Fibroblast of villous mesenchyme (primary cell): ENCODE data around the gene CABLES1. TPM values are rescaled to one million over a fixed set of nuclear protein-coding genes. Genes with fewer than 3 reads are reported as not detected.

Experiments used
- DNase-seq: peaks from one replicate; pipeline ENCODE4 v3.0.0-alpha.2; 2010; ENCODE audit warnings: low read depth
- H3K4me3 ChIP-seq: 2 replicates; pipeline ENCODE4 v1.5.1; 2011; ENCODE audit warnings: low read depth, mild to moderate bottlenecking, low read length
- total RNA-seq: library from RNA; depleted of rRNA; stranded (reverse); fragments of >200 nt; gene quantifications from 2 replicates; pipeline ENCODE4 v1.2.3, GENCODE V29; 2012
- TF ChIP-seq, protein P1 (sequence below): IDR thresholded peaks from 2 replicates; pipeline ENCODE4 v1.5.1; 2012; ENCODE audit warnings: low read depth, mild to moderate bottlenecking, low read length; ENCODE audit not compliant: insufficient read depth

CABLES1 gene
- total RNA-seq, 1 donor = 0.43 TPM

DNA sequence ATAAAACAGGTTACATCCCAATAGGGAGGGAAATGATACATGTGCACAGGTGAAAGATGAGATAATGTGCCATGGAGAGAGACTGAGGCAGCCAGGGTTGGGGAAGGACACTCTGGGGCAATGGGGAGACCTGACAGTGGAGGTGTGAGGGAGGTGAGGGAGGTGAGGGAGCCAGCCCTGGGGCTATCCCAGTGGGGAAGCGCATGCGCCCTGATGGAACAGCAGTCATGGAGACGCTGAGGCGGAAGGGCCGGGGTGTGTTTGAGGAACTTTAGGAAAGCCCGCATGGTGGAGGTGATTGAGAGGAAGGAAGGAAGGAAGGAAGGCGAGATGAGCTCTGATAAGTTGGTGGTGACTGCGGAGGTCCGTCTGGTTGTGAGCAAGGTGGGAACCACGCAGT, 66.5 kb downstream of the CABLES1 start:
- H3K4me3 ChIP-seq = no peak overlapping the region
- TF ChIP-seq, protein P1, sequence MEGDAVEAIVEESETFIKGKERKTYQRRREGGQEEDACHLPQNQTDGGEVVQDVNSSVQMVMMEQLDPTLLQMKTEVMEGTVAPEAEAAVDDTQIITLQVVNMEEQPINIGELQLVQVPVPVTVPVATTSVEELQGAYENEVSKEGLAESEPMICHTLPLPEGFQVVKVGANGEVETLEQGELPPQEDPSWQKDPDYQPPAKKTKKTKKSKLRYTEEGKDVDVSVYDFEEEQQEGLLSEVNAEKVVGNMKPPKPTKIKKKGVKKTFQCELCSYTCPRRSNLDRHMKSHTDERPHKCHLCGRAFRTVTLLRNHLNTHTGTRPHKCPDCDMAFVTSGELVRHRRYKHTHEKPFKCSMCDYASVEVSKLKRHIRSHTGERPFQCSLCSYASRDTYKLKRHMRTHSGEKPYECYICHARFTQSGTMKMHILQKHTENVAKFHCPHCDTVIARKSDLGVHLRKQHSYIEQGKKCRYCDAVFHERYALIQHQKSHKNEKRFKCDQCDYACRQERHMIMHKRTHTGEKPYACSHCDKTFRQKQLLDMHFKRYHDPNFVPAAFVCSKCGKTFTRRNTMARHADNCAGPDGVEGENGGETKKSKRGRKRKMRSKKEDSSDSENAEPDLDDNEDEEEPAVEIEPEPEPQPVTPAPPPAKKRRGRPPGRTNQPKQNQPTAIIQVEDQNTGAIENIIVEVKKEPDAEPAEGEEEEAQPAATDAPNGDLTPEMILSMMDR = no peak

DNA sequence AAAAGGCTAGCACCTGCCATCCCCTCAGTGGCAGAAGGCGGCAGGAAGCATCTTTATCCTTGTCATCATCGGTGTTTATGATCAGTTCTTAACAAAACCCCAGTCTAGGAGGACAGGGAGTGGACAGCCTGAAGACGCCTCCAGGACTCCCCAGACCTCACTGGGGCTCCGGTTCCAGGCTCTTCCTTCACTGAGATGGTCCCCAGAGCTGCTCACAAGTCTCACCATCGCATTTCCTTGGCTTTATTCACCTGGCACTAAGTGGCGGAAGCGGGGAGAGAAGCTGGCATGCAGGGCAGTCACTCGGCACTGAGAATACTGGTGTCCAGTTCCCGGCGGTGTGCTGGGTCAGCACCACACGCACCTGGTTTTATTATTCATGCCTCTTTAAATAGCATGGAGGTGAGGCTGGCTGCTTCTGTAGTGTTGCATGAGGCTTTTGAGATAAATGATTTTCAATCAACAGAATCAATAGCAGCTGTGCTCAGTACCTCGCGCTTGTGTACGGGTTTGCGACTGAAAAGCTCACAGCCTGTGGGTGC, 68.7 kb downstream of the CABLES1 start:
- no peak overlapping the region for H3K4me3 ChIP-seq
- DNase-seq = no peak
- TF ChIP-seq, protein P1 = no peak

More for the DNA sequence above, 66.5 kb downstream of the CABLES1 start:
- DNase-seq = no peak

DNA sequence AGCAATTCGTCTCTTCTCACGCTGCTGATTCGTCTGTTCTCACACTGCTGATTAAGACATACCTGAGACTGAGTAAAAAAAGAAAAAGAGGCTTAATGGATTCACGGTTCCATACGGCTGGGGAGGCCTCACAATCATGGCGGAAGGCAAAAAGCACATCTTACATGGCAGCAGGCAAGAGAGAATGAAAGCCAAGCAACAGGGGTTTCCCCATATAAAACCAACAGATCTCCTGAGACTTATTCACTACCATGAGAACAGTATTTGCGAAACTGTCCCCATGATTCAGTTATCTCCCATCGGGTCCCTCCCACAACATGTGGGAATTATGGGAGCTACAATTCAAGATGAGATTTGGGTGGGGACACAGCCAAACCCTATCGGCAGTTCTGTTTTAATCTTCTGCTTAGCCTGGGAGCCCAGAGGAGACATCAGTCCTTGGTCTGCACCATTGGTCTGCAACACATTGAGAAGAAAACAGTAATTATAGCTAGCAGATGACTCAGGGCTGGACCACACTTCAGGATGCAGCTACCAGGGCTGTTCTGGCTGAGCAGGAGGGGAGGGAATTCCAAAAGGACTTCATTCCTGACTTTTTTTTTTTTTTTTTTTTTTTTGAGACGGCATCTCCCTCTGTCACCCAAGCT, 69.4 kb downstream of the CABLES1 start:
- no peak for DNase-seq
- TF ChIP-seq, protein P1 = no peak
- H3K4me3 ChIP-seq = no peak overlapping the region

DNA sequence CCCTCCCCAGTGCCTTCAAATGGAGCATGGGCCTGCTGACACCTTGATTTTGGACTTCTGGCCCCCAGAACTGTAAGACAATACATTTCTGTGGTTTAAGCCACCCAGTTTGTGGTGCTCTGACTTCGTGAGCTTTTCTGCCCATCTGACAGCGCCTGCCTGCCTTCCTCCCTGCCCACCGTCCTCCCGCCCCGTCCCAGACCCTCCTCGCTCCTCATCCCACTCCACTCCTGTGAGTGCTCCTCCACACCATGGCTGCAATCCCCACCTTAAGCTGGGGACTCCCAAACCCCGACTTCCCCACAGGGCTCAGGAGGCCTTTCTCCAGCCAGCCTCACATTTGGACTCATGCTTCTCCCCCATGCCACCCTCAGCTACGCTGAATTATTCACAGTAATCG, 70.7 kb downstream of the CABLES1 start:
- TF ChIP-seq, protein P1 = no peak
- DNase-seq = no peak
- H3K4me3 ChIP-seq = no peak overlapping the region

DNA sequence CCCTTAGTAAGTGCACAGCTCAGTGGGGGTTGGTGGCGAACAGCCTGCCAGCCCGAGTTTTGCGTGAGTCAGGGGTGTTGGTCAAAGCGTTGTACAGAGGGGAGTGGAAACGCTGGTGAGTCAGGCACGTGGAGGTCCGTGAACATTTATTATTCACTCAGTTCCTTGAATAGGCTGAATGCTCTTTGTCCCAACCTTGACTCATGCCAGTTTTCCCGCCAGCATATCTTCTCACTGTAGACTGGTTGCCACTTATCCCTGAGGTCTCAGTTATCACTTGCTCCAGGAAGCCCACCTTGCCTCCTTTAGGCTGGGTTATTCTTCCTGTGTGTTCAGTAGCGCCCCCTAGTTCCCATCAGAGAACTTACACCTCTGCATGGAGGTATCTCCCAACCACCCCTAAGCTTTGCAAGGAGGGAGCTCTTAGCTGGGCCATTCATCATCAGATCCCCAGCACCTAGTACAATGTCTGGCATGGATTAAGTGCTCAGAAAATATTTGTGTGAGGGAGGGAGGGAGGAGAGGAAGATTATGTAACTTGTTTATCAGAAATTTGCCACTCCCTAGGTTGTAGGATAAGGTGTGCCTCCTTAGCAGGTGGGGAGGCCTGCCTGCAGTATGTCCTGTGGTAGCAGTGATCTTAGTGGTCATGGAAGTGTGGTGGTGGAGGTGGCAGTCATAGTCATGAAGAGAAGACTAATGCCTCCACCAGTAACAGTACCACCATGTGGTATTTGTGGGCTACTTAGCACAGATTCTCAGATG, 72.1 kb downstream of the CABLES1 start:
- H3K4me3 ChIP-seq = no peak overlapping the region
- DNase-seq = no peak
- TF ChIP-seq, protein P1 = peak; percentile 40

DNA sequence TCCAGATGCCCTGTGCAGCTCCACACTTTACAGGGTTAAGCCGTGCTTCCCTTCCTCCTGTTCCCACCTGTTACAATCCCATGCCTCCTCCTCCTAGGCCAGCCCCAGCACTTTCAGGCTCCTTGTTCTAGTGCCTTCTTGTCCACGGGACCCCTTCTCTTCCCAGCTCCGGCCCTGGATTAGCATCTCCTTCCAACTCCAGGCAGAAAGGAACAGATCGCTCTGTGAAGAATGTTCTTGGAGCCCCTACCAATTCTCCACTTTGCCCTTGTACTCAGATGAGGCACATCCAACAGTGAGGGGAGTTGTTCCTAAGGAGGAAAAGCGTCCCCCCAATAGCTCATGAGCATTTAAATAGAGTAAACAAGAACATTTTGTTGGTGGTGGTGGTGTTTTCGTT, 72.7 kb downstream of the CABLES1 start:
- TF ChIP-seq, protein P1 = no peak
- H3K4me3 ChIP-seq = no peak overlapping the region
- DNase-seq = no peak
